GM13976 (cell line): ENCODE data around the gene DOCK7.
"Not testable (repeated sequence)": the region's sequence is repeated elsewhere in the genome, so short reads cannot be mapped to it uniquely, and the experiment has no call there.

Experiments
- DNase-seq: peaks from one replicate; pipeline ENCODE4 v3.0.0; 2012; ENCODE audit warnings: low spot score
- in situ Hi-C: fragments of 300-500 bp; cut with MboI; formaldehyde crosslinking; loops from one replicate; pipeline ENCODE4 v1.12.0; 2022; ENCODE audit warnings: low sequenced_read_pairs, mixed read lengths, inconsistent platforms; ENCODE audit not compliant: unreplicated experiment
- TF ChIP-seq, protein P1 (sequence below): IDR thresholded peaks from 2 replicates; pipeline ENCODE4 v1.5.1; 2012; ENCODE audit warnings: borderline replicate concordance, mild to moderate bottlenecking; ENCODE audit not compliant: insufficient read depth; ENCODE audit errors: extremely low read depth, missing control alignments, control extremely low read depth

Gene DOCK7

GRCh38 chr1:62573675-62574074, 114.5 kb downstream of the DOCK7 start:
- DNase-seq, result no peak
- in situ Hi-C loops, result no loop called here
- TF ChIP-seq, protein P1, sequence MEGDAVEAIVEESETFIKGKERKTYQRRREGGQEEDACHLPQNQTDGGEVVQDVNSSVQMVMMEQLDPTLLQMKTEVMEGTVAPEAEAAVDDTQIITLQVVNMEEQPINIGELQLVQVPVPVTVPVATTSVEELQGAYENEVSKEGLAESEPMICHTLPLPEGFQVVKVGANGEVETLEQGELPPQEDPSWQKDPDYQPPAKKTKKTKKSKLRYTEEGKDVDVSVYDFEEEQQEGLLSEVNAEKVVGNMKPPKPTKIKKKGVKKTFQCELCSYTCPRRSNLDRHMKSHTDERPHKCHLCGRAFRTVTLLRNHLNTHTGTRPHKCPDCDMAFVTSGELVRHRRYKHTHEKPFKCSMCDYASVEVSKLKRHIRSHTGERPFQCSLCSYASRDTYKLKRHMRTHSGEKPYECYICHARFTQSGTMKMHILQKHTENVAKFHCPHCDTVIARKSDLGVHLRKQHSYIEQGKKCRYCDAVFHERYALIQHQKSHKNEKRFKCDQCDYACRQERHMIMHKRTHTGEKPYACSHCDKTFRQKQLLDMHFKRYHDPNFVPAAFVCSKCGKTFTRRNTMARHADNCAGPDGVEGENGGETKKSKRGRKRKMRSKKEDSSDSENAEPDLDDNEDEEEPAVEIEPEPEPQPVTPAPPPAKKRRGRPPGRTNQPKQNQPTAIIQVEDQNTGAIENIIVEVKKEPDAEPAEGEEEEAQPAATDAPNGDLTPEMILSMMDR, result no peak

DNA sequence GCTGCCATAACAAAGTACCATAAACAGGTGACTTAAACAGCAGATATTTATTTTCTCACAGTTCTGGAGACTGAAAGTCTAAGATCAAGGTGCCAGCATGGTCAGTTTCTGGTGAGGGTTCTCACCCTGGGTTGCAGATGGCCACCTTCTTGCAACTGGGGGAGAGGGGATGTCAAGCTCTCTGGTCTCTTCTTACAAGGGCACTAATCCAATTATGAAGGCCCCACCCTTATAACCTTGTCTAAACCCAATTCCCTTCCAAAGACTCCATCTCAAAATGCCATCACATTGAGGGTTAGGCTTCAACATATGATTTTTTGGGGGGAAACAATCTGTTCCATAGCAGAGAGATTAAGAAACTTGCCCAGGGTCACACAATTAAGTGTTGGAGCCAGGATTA, 115.7 kb downstream of the DOCK7 start:
- TF ChIP-seq, protein P1, result no peak
- in situ Hi-C loops, result no loop called here
- no peak for DNase-seq

DNA sequence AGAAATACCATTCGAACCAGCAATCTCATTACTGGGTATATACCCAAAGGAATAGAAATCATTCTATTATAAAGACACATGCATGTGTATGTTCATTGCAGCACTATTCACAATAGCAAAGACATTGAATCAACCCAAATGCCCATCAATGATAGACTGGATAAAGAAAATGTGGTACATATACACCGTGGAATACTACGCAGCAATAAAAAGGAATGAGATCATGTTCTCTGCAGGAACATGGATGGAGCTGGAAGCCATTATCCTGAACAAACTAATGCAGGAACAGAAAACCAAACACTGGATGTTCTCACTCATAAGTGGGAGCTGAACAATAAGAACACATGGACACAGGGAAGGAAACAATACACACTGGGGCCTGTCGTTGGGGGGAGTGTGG, 116.7 kb downstream of the DOCK7 start:
- DNase-seq, in situ Hi-C loops: not testable (repeated sequence)

DNA sequence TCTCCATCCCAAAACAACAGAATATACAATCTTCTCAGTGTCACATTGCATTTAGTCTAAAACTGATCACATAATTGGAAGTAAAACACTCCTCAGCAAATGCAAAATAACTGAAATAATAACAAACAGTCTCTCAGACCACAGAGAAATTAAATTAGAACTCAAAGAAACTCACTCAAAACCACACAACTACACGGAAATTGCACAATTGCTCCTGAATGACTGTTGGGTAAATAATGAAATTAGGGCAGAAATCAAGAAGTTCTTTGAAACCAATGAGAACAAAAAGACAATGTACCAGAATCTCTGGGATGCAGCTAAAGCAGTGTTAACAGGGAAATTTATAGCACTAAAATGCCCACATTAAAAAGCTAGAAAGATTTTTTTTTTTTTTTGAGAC, 120.3 kb downstream of the DOCK7 start:
- DNase-seq, in situ Hi-C loops: not testable (repeated sequence)

DNA sequence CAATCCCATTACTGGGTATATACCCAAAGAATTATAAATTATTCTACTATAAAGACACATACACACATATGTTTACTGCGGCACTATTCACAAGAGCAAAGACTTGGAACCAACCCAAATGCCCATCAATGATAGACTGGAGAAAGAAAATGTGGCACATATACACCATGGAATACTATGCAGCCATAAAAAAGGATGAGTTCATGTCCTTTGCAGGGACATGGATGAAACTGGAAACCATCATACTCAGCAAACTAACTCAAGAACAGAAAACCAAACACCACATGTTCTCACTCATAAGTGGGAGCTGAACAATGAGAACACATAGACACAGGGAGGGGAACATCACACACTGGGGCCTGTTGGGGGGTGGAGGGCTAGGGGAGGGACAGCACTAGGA, 121.0 kb downstream of the DOCK7 start:
- in situ Hi-C loops, DNase-seq: not testable (repeated sequence)

- DNase-seq, result no peak
- TF ChIP-seq, protein P1, result no peak
- in situ Hi-C loops, result no loop called here
These were observed 126.9 kb downstream of the DOCK7 start for GRCh38 chr1:62561306-62561705.

DNA sequence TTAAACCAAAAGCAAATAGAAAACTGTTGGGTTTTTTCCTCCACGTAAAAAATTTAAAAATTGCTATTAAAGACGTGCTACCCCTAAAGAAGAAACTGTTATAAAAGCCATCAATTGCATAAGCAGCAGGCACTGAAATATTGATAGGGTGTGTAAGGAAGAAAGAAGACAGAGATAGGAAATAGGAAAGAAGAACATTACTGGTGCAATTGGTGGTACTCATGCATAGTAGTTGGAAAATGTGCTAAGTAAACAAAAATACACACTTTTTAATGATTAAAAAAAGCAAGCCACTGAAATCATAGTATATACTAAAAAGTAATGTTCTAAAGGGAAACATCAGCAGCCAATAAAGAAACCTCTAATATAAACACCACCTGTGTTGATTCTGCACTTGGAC, 143.6 kb downstream of the DOCK7 start:
- in situ Hi-C loops, result no loop called here
- no peak for DNase-seq

DNA sequence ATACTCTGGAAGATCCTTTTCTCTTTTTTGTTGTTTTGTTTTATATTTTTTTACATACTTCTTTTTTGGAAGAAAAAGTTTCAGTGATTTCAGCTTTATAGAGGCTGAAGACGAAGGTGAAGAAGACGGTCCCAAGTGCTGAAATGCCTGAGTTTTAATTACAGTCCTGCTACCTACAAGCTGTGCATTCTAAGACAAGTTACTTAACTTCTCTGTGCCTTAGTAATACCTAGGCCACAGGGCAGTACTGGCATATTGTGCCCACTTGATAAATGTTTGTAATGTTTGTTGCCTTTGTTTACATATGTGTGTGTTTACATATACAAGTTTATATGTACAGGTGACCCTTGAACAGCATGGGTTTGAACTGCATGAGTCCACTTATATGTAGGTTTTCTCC, 147.1 kb downstream of the DOCK7 start:
- TF ChIP-seq, protein P1, result no peak
- in situ Hi-C loops, result no loop called here
- DNase-seq, result no peak

More for the DNA sequence above, 143.6 kb downstream of the DOCK7 start:
- TF ChIP-seq, protein P1, result no peak
